NCI-H146 treated with DMSO at 0.1 percent for 48 hours (cell line): ENCODE measurements around the gene TTC39A.
"Not testable (repeated sequence)": the region's sequence is repeated elsewhere in the genome, so short reads cannot be mapped to it uniquely, and the experiment has no call there.

Source experiments
- DNase-seq: peaks from one replicate; lab custom pipeline; 2025; ENCODE audit not compliant: unreplicated experiment; lab: John Stamatoyannopoulos, UW

Gene TTC39A

DNA sequence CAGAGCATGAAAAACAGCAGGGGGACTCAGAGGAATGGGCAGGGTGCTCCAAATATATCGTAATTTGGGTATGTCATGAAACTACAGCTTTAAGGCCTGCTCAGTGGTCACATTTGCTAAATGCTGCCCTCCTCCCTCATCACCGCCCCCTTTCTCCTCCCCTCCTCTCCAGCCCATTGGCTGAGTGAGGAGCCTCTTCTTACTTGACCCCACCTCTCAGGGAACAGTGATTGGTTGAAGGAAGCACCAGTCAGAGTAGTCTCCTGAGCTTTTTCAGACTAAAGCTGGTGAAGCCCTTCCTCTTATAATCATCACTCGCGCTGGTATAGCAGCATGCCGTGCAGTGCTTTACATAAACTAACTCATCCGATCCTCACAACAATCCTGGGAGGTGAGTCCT is 10.0 kb upstream of the TTC39A start:
- no peak for DNase-seq

DNA sequence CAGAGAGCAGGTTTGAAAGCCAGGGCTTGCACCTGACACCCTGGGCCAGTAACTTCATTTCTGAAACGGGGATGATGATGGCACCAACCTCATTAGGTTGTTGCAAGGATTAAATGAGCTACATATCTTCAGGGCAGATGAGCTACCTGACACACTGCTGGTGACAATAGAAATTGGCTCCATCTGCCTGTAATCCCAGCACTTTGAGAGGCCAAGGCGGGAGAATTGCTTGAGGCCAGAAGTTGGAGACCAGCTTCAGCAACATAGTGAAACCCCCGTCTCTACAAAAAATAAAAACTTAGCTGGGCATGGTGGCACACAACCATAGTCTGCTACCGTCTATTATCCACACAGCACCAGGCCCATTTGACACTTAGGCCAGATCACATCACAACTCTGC is 6.3 kb upstream of the TTC39A start:
- DNase-seq = no peak

DNA sequence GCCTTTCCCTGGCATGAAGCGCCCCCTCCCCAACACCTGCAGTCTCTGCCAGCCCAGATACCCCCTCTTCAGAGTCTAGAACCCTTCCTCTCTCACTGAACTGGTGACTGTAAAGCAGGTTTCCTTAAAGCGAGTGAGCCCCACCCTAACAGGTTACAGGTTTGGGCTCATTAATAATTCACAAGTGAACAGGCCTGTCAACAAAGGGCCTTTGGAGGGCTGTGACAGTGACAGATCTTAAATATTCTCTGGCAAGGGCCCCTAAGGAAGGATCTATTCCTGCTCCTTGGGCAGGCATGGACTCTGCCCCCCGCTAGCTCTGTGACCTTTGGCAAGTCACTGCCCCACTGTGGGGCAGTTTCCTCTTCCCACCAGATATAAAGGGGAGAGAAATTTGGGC is 5.6 kb upstream of the TTC39A start:
- no peak for DNase-seq

DNA sequence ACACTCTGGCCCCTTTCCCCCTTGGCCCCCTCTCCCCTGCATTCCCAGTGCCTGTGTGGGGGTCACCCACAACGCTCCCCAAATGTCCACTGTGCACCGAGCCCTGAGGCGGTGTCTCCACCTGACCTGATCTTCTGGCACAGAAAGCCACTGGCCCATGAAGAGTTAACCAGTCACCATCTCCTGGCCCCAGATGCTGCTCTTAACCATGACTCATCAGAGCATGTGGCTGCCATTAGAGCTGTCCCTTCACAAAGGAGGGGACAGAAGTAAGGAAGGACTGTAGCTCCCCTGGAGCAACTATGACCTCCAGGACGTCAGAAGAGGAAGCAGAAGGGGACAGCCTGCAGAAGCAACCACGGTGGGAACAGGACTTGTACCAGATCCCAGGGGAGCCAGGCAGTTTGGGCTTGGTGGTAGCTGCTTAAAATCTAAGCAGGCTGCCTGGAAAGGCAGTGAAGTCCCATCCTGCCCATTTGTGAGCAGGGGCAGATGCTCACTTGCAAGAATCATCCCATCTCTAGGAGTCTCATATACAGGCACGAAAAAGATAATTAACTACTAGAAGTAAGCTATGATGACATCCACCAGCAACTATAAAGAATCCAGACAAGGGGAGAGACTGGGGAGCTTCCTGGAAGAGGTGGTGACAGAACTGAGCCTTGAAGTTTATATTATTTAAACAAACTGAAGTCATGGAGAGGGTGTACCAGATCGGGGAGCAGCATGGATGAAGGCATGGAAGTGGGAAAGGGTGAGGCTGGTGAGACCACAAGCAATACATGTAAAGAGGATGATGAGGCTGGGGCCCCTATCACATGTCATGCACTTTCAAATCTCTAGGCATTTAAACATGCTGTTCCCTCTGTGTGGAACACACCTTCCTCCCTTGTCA is 1.1 kb upstream of the TTC39A start:
- DNase-seq = peak; percentile 35

DNA sequence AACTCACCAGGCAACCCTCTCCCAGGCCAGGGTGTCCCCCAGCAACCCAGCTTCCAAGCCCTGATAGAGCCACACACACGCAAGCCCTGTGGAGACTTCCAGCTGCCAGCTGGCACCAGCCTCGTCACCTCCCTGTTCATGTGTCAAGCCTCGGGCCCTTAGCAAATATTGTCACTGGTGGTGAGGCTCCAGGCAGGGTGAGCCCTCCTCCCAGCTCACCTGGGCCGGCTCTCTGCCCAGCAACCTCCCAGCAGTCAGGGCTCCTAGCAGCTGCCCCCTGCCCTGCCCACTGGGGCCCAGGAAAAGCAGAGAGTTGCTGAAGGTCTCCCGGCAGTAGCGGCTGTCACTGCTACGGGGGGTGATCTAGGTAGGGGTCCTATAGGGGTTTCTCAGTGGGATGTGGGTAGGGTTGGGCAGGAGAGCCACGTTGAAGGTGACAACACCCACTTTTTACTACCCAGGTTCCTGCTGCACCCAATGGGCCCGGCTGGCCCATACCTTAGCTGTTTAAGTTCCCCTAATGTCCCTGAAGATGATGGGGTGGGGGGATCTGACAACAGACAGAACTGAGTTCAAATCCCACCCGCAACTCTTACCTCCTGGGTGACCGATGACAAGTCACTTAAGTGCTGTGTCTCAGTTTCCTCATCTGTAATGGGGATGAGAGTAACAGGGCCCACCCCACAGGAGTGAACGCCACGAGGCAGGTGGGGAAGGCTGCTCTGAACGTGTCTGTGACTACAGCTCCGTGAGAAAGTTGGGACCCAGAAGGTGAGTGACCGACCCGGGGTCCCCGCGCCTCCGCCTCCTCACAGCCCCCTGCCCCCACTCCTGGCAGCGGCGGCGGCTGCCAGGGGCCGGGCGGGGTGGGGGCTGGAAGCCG is 678 bp downstream of the TTC39A start:
- peak; percentile 70 for DNase-seq

- DNase-seq = no peak
These were observed 1.4 kb downstream of the TTC39A start for GRCh38 chr1:51328926-51329325.

DNA sequence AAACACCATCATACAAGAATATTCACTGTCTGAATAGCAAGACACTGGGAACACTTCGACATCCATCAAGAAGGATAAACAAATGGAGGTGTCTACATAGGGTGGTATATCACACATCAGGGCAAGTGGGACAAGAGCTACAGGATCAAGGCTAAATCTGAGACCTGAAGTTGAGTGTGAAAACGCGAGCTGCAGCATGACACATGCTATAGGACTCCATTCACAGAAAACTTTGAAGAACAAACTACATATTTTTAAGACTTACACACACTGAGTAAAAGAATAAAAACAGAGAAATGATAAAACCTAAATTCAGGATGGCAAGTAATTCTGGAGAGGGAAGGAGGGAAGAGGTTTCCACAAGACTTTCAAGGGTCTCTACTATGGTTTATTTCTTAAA is 2.1 kb downstream of the TTC39A start:
- no peak for DNase-seq

DNA sequence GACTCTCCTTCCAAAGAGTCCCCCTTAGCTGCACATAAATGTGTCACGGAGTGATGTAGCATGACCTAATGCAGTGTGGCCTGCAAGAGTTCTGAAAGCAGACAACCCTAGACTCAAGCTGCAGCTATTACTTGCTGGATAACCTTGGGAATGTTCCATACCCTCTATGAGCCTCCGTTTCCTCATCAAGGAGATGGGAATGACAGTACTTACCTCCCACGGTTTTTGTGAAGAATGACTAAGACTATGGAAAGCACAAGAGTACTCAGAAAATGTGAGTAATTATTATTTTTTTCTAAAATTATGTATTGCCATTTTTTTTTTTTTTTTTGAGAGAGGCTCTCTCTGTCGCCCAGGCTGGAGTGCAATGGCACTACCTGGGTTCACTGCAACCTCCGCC is 3.0 kb downstream of the TTC39A start:
- no peak for DNase-seq

GRCh38 chr1:51326839-51327238 is 3.5 kb downstream of the TTC39A start:
- no peak for DNase-seq

GRCh38 chr1:51325878-51326755 is 4.2 kb downstream of the TTC39A start:
- no peak for DNase-seq

GRCh38 chr1:51325391-51325790 is 5.0 kb downstream of the TTC39A start:
- DNase-seq = no peak

DNA sequence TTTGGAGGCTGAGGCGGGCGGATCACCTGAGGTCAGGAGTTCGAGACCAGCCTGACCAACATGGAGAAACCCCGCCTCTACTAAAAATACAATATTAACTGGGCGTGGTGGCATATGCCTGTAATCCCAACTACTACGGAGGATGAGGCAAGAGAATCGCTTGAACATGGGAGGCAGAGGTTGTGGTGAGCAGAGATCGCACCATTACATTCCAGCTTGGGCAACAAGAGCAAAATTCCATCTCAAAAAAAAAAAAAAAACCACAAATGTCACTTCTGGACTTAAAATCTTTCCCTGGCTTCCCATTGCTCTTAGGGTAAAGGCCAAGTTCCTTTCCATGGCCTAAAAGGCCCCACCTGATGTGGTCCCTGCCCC is 5.4 kb downstream of the TTC39A start:
- DNase-seq = not testable (repeated sequence)

- DNase-seq = no peak
These were observed 5.9 kb downstream of the TTC39A start for GRCh38 chr1:51324251-51325010.

DNA sequence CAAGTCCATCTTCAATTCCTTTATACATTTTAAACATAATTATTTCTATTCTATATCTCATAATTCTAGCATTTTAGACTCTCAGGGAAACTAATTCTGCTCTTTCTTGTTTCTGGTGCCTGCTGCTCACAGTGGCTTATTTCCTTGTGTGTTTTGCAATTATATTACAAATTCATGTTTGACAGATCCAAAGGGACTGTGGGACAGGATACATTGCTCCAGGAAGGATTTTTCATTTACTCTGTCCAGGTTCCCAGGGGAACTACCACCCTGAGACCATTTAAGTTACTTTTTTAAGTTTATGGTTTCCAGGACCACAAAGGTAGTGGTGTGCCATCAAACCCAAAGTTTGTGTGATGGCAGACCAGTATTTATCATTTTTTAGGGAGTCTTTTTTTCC is 6.6 kb downstream of the TTC39A start:
- no peak for DNase-seq

- DNase-seq = no peak
These were observed 7.8 kb downstream of the TTC39A start for GRCh38 chr1:51322417-51323101.

- no peak for DNase-seq
These were observed 8.5 kb downstream of the TTC39A start for GRCh38 chr1:51321924-51322280.

- no peak for DNase-seq
These were observed 9.1 kb downstream of the TTC39A start for GRCh38 chr1:51320967-51321923.

- no peak for DNase-seq
These were observed 12.6 kb downstream of the TTC39A start for GRCh38 chr1:51317798-51318197.

DNA sequence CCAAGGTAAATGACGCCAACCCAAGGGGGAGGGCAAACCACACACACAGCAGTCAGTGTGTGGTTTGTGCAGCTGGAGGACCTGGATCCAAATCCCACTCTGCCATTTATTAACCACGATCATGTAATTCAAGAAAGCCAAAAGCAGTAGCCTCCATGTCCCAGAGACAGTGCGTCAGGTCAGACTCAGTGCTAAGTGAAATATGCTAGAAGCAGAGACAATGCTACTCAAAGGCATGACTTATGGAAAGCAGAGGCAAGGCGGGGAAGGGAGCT is 13.6 kb downstream of the TTC39A start:
- no peak for DNase-seq
